Stimulated activated CD4-positive, alpha-beta T cell treated with anti-CD3 and anti-CD28 coated beads, Interleukin-4, amount 100 ng/mL, for 1 hour (primary cell): ENCODE results near the gene C1orf21.
A peak's percentile ranks its signal among the peaks of the same experiment; 100 is the strongest.
"Not testable (repeated sequence)": the region's sequence is repeated elsewhere in the genome, so short reads cannot be mapped to it uniquely, and the experiment has no call there.

Source experiments
- DNase-seq: peaks from one replicate; pipeline ENCODE4 v3.0.0-alpha.2; 2020

The C1orf21 gene

GRCh38 chr1:184386312-184387068 is at the start of gene C1orf21:
Gene C1orf21 (plus strand): TSS chr1:184387029. CDS start chr1:184477510, 90,481 bp downstream.
- peak; percentile 67 for DNase-seq

GRCh38 chr1:184337865-184338264 is 49.0 kb upstream of the C1orf21 start:
- DNase-seq, result not testable (repeated sequence)

- no peak for DNase-seq
Observed at GRCh38 chr1:184340984-184341383, 45.8 kb upstream of the C1orf21 start.

GRCh38 chr1:184350573-184350972 is 36.3 kb upstream of the C1orf21 start:
- no peak for DNase-seq

- no peak for DNase-seq
Observed at GRCh38 chr1:184351416-184351975, 35.3 kb upstream of the C1orf21 start.

- no peak for DNase-seq
Observed at GRCh38 chr1:184352776-184353175, 34.1 kb upstream of the C1orf21 start.

GRCh38 chr1:184354719-184355118 is 32.1 kb upstream of the C1orf21 start:
- DNase-seq, result no peak

GRCh38 chr1:184356891-184357290 is 29.9 kb upstream of the C1orf21 start:
- no peak for DNase-seq

GRCh38 chr1:184358256-184358655 is 28.6 kb upstream of the C1orf21 start:
- no peak for DNase-seq

- no peak for DNase-seq
Observed at GRCh38 chr1:184359909-184360308, 26.9 kb upstream of the C1orf21 start.

- no peak for DNase-seq
Observed at GRCh38 chr1:184362876-184363275, 24.0 kb upstream of the C1orf21 start.

- no peak for DNase-seq
Observed at GRCh38 chr1:184365699-184366098, 21.1 kb upstream of the C1orf21 start.

- no peak for DNase-seq
Observed at GRCh38 chr1:184366997-184367396, 19.8 kb upstream of the C1orf21 start.

GRCh38 chr1:184367427-184368038 is 19.3 kb upstream of the C1orf21 start:
- DNase-seq, result no peak

- DNase-seq, result no peak
Observed at GRCh38 chr1:184368354-184368753, 18.5 kb upstream of the C1orf21 start.

GRCh38 chr1:184370850-184371249 is 16.0 kb upstream of the C1orf21 start:
- no peak for DNase-seq

- DNase-seq, result no peak
Observed at GRCh38 chr1:184373155-184373554, 13.7 kb upstream of the C1orf21 start.

- no peak for DNase-seq
Observed at GRCh38 chr1:184376369-184376768, 10.5 kb upstream of the C1orf21 start.

- DNase-seq, result no peak
Observed at GRCh38 chr1:184379111-184379752, 7.6 kb upstream of the C1orf21 start.

GRCh38 chr1:184380468-184380867 is 6.4 kb upstream of the C1orf21 start:
- no peak for DNase-seq

GRCh38 chr1:184383772-184384323 is 3.0 kb upstream of the C1orf21 start:
- no peak for DNase-seq

GRCh38 chr1:184385865-184386311 is 941 bp upstream of the C1orf21 start:
- no peak for DNase-seq

GRCh38 chr1:184387069-184387475 is 243 bp downstream of the C1orf21 start:
- DNase-seq, result no peak
